GM12878 (cell line): ENCODE results near the gene NUB1. TPM values are rescaled to one million over a fixed set of nuclear protein-coding genes. Genes with fewer than 3 reads are reported as not detected.

ENCODE experiments used
- ATAC-seq: fragments of 200-7000 bp; cut with Tn5 transposase; 3 replicates; pipeline ENCODE4 v1.9.1; 2020; ENCODE audit warnings: mild to moderate bottlenecking, moderate library complexity
- BruUV-seq: library from RNA; stranded (reverse); fragments of 400-500 nt; replicated peaks from 2 replicates; lab custom pipeline; 2021; lab: Mats Ljungman, UMichigan
- CTCF ChIA-PET: fragments of 300-600 bp; sonication (Branson Sonifier 250); formaldehyde crosslinking; extraction: SDS; loops from one replicate; lab custom pipeline; 2021; ENCODE audit warnings: inconsistent platforms; lab: Yijun Ruan, JAX
- POLR2A ChIA-PET: fragments of 350-600 bp; formaldehyde crosslinking; extraction: SDS; loops from one replicate; lab custom pipeline; 2021; ENCODE audit warnings: inconsistent platforms; lab: Charles Lee
- RAD21 ChIA-PET: fragments of 300-600 bp; sonication (Branson Sonifier 250); formaldehyde crosslinking; loops from one replicate; lab custom pipeline; 2023; ENCODE audit warnings: antibody characterized with exemption; ENCODE audit not compliant: unreplicated experiment; lab: Charles Lee
- SMC1A ChIA-PET: fragments of 300-600 bp; sonication (Branson Sonifier 250); formaldehyde crosslinking; loops from one replicate; lab custom pipeline; 2023; ENCODE audit not compliant: unreplicated experiment, uncharacterized antibody; lab: Charles Lee
- DNase-seq: peaks from one replicate; pipeline ENCODE4 v3.0.0-alpha.2; 2011; ENCODE audit warnings: low read depth, low spot score
- FAIRE-seq: peaks from 3 replicates; lab custom pipeline; 2011; peaks lifted over from hg19 to GRCh38; lab: Jason Lieb, UNC
- H2AFZ ChIP-seq: 2 replicates; pipeline ENCODE4 v1.6.0; 2011; ENCODE audit warnings: low read depth, low read length, control low read depth; ENCODE audit not compliant: control insufficient read depth
- H3K27ac ChIP-seq: 2 replicates; pipeline ENCODE4 v1.5.1; 2011; ENCODE audit warnings: control low read depth; ENCODE audit not compliant: control insufficient read depth, insufficient read depth
- H3K27me3 ChIP-seq, 2 experiments: replicated peaks in 1 of 2; 2 replicates each; pipeline versions ENCODE4 v1.6.0 to v1.6.1; 2011; ENCODE audit warnings: low read length in 1 of 2; ENCODE audit not compliant: control insufficient read depth in 2 of 2, insufficient read depth in 2 of 2
- H3K36me3 ChIP-seq, 2 experiments: 2 replicates each; pipeline ENCODE4 v1.5.1; 2011; ENCODE audit warnings: low read length in 1 of 2; ENCODE audit not compliant: control insufficient read depth in 2 of 2, insufficient read depth in 2 of 2
- H3K4me1 ChIP-seq: 2 replicates; pipeline ENCODE4 v1.6.1; 2011; ENCODE audit warnings: mild to moderate bottlenecking, low read length, moderate library complexity, mixed read lengths; ENCODE audit not compliant: control insufficient read depth, insufficient read depth
- H3K4me2 ChIP-seq: 2 replicates; pipeline ENCODE4 v1.6.0; 2011; ENCODE audit warnings: control low read depth; ENCODE audit not compliant: control insufficient read depth, insufficient read depth
- H3K4me3 ChIP-seq: fragments of 200-600 bp; sonication (generic); 2 replicates; pipeline ENCODE4 v1.5.1; 2016
- H3K79me2 ChIP-seq: 2 replicates; pipeline ENCODE4 v1.6.0; 2011; ENCODE audit warnings: low read length; ENCODE audit not compliant: control insufficient read depth, insufficient read depth
- H3K9ac ChIP-seq: 2 replicates; pipeline ENCODE4 v1.8.0; 2011; ENCODE audit warnings: low read length, control low read depth, mixed read lengths; ENCODE audit not compliant: control insufficient read depth, insufficient read depth
- H3K9me3 ChIP-seq: replicated peaks from 3 replicates; pipeline ENCODE4 v1.5.1; 2011; ENCODE audit warnings: mild to moderate bottlenecking, low read length; ENCODE audit not compliant: control insufficient read depth, insufficient read depth
- H4K20me1 ChIP-seq: 2 replicates; pipeline ENCODE4 v1.6.0; 2011; ENCODE audit not compliant: control insufficient read depth, insufficient read depth
- CBX3 ChIP-seq: fragments of 200-600 bp; sonication (generic); IDR thresholded peaks from 2 replicates; pipeline ENCODE4 v1.6.1; 2016; ENCODE audit warnings: low read depth, borderline replicate concordance
- CREM ChIP-seq: IDR thresholded peaks from 2 replicates; pipeline ENCODE4 v1.6.1; 2014; ENCODE audit warnings: antibody characterized with exemption, low read depth
- IKZF2 ChIP-seq, 2 experiments: fragments of 450-650 bp; IDR thresholded peaks; 2 replicates each; pipeline ENCODE4 v1.6.1; 2017; ENCODE audit warnings: mild to moderate bottlenecking in 2 of 2, moderate library complexity in 2 of 2
- MYC ChIP-seq: IDR thresholded peaks from 2 replicates; pipeline ENCODE4 v1.6.1; 2011; ENCODE audit warnings: mild to moderate bottlenecking, low read length, moderate library complexity, inconsistent platforms; ENCODE audit not compliant: insufficient read depth, insufficient replicate concordance, insufficient read length, severe bottlenecking
- POU2F2 ChIP-seq: IDR thresholded peaks from 3 replicates; pipeline ENCODE4 v1.6.1; 2011; ENCODE audit warnings: low read depth, mild to moderate bottlenecking, low read length, borderline replicate concordance
- SUPT20H ChIP-seq: IDR thresholded peaks from 2 replicates; pipeline ENCODE4 v1.6.1; 2011; ENCODE audit warnings: low read depth, mild to moderate bottlenecking, low read length, moderate library complexity, borderline replicate concordance; ENCODE audit not compliant: control insufficient read depth
- ZNF217 ChIP-seq: fragments of 450-650 bp; IDR thresholded peaks from 2 replicates; pipeline ENCODE4 v1.6.1; 2017; ENCODE audit warnings: antibody characterized with exemption, mild to moderate bottlenecking
- WGBS: methylation state at CpG from one replicate; pipeline ENCODE4 v1.1.6; 2016; ENCODE audit warnings: low lambda C conversion rate; ENCODE audit not compliant: insufficient replicate concordance, insufficient coverage; ENCODE audit errors: missing lambda C conversion rate; 5-methylcytosine and 5-hydroxymethylcytosine counted together
- in situ Hi-C: fragments of 300-500 bp; cut with MboI; formaldehyde crosslinking; loops from 9 replicates; pipeline ENCODE4 v1.14.3; 2018; ENCODE audit warnings: mixed read lengths
- intact Hi-C: fragments of 100-400 bp; cut with micrococcal nuclease; formaldehyde crosslinking; loops from one replicate; pipeline ENCODE4 v1.14.2; 2022; ENCODE audit not compliant: unreplicated experiment
- polyA plus RNA-seq, 11 experiments: library from polyadenylated mRNA; depleted of rRNA in 4 of 11; unstranded in 6 of 11; stranded (reverse) in 5 of 11; fragments of >200 nt; fragmentation: Nextera tagmentation in 4 of 11; fragmentation: Illumina TruSeq in 1 of 11; extraction: Ambion mirVana in 4 of 11; extraction: Trizol in 1 of 11; gene quantifications; 1 replicate in 1 of 11; 2 replicates in 10 of 11; pipeline versions ENCODE4 v1.2.1 to v1.2.3, GENCODE V29; 2011 to 2016; ENCODE audit warnings: inconsistent platforms in 2 of 11, missing spikeins in 2 of 11, low read depth in 1 of 11
- total RNA-seq, 4 experiments: library from RNA; depleted of rRNA in 3 of 4; stranded (reverse); fragments of >200 nt in 3 of 4; fragmentation: Illumina TruSeq in 1 of 4; extraction: Trizol in 1 of 4; gene quantifications; 2 replicates each; pipeline versions ENCODE4 v1.2.1 to v1.2.3, GENCODE V29; 2013 to 2021

The NUB1 gene
- total and polyA plus RNA-seq, 10 of the 15 experiments (the other 5 are each of a cell fraction or from before 2014, with no cell fraction given) = 24.1 to 102 (median 49.0) TPM

DNA sequence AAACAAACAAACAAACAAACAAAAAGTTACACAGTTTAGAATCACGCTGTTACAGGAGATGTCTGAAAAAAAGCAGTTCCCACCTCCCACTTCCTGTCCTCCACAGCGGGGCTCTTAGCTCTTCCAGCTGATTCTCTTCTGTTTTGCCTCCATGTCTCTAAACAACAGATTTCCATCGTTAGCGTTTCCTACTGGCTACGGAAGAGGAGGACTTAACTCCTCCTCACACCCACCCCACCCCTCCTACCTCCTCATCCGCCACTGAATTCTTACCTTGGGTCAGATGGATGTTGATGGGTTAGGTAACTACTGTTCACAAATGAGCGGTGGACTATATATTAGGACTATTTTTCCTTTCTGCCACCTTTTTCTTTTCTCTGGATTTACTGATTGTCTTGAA lies 36.8 kb upstream of the NUB1 start:
- RAD21 ChIA-PET = interaction anchor here (0.7 kb wide), 1 partner anchor 447 kb away, joined by 3 read pairs; no protein-coding TSS in a partner anchor
- BruUV-seq = no TSS peak
- no peak for DNase-seq
- in situ Hi-C loops = no loop called here
- peaks cover 0 to 3% of the 10 kb centered on the region in 2 experiments; a peak in 2 of 4 replicates for H3K27me3 ChIP-seq
- no peak overlapping the region for H2AFZ ChIP-seq
- SMC1A ChIA-PET = interaction anchor here (1.2 to 1.4 kb wide), 2 partner anchors 10 to 47 kb away, joined by 3 to 5 read pairs; no protein-coding TSS in a partner anchor
- no peak overlapping the region for H3K27ac ChIP-seq
- CTCF ChIA-PET = interaction anchor here (1.4 to 2.5 kb wide), 4 partner anchors 12 to 181 kb away, joined by 6 to 16 read pairs (median 8); no protein-coding TSS in a partner anchor
- H3K36me3 ChIP-seq = no peaks in the 10 kb centered on the region
- no peak overlapping the region for H3K4me3 ChIP-seq
- POLR2A ChIA-PET = interaction anchor here (0.6 to 0.7 kb wide), 2 partner anchors 25 to 79 kb away, joined by 3 to 7 read pairs; no protein-coding TSS in a partner anchor
- H3K79me2 ChIP-seq = no peaks in the 10 kb centered on the region
- 11% methylated on average over 7 of the region's 7 CpGs for WGBS
- peaks cover 3% of the 10 kb centered on the region for H3K4me1 ChIP-seq
- no peak for FAIRE-seq
- no peak overlapping the region for H3K9ac ChIP-seq
- TF ChIP-seq POU2F2 = no peak
- no peak for TF ChIP-seq CREM
- TF ChIP-seq MYC = no peak
- no peak for TF ChIP-seq ZNF217
- no peak for TF ChIP-seq CBX3
- TF ChIP-seq SUPT20H = no peak
- H3K9me3 ChIP-seq = no peaks in the 10 kb centered on the region
- ATAC-seq = no peak
- no peaks in the 10 kb centered on the region for H4K20me1 ChIP-seq
- H3K4me2 ChIP-seq = no peak overlapping the region
- intact Hi-C loops = no loop called here

DNA sequence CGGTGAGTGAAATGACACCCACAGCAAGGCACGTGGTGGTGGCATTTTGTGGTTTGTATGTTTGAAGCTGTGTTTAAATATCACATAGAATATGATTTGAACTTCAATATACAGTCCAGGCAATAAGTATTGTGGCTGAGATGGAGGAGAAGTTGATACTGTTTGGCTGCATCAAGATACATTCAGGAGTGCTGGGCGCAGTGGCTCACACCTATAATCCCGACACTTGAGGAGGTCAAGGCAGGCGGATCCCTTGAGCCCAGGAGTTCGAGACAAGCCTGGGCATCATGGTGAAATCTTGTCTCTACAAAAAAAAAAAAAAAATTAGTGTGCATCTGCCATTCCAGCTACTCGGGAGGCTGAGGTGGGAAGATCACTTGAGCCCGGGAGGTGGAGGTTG lies 35.2 kb upstream of the NUB1 start:
- H3K27me3 ChIP-seq = peaks cover 0 to 3% of the 10 kb centered on the region in 2 experiments; a peak in 2 of 4 replicates
- CTCF ChIA-PET = interaction anchor here (0.6 to 1.2 kb wide), 3 partner anchors 21 to 106 kb away, joined by 3 to 6 read pairs (median 3); no protein-coding TSS in a partner anchor
- DNase-seq (no peak), ATAC-seq (no peak), FAIRE-seq (no peak)
- POLR2A ChIA-PET = no interaction called here
- TF ChIP-seq IKZF2 (IDR thresholded peaks at IDR 0.05) = no peak
- no peak overlapping the region for H3K27ac ChIP-seq
- 33% methylated on average over 8 of the region's 8 CpGs for WGBS
- H3K4me3 ChIP-seq = no peak overlapping the region
- H3K36me3 ChIP-seq = no peaks in the 10 kb centered on the region
- H4K20me1 ChIP-seq = no peaks in the 10 kb centered on the region
- H3K4me1 ChIP-seq = peaks cover 3% of the 10 kb centered on the region
- no peak overlapping the region for H2AFZ ChIP-seq
- H3K79me2 ChIP-seq = no peaks in the 10 kb centered on the region
- RAD21 ChIA-PET = no interaction called here
- H3K9ac ChIP-seq = no peak overlapping the region
- intact Hi-C loops (no loop called here), in situ Hi-C loops (no loop called here)
- peaks cover 1% of the 10 kb centered on the region; the same call in 2 of the 3 replicates for H3K9me3 ChIP-seq
- SMC1A ChIA-PET = no interaction called here
- no TSS peak for BruUV-seq
- no peak overlapping the region for H3K4me2 ChIP-seq
